Fibroblast of villous mesenchyme (primary cell): ENCODE data around the gene TMPRSS13. TPM values are rescaled to one million over a fixed set of nuclear protein-coding genes. Genes with fewer than 3 reads are reported as not detected.

ENCODE experiments used
- DNase-seq: peaks from one replicate; pipeline ENCODE4 v3.0.0-alpha.2; 2010; ENCODE audit warnings: low read depth
- H3K4me3 ChIP-seq: 2 replicates; pipeline ENCODE4 v1.5.1; 2011; ENCODE audit warnings: low read depth, mild to moderate bottlenecking, low read length
- total RNA-seq: library from RNA; depleted of rRNA; stranded (reverse); fragments of >200 nt; gene quantifications from 2 replicates; pipeline ENCODE4 v1.2.3, GENCODE V29; 2012
- TF ChIP-seq, protein P1 (sequence below): IDR thresholded peaks from 2 replicates; pipeline ENCODE4 v1.5.1; 2012; ENCODE audit warnings: low read depth, mild to moderate bottlenecking, low read length; ENCODE audit not compliant: insufficient read depth

The TMPRSS13 gene
- total RNA-seq, 1 donor, result not detected

GRCh38 chr11:117908959-117909610 lies 20.1 kb downstream of the TMPRSS13 start:
- TF ChIP-seq, protein P1, sequence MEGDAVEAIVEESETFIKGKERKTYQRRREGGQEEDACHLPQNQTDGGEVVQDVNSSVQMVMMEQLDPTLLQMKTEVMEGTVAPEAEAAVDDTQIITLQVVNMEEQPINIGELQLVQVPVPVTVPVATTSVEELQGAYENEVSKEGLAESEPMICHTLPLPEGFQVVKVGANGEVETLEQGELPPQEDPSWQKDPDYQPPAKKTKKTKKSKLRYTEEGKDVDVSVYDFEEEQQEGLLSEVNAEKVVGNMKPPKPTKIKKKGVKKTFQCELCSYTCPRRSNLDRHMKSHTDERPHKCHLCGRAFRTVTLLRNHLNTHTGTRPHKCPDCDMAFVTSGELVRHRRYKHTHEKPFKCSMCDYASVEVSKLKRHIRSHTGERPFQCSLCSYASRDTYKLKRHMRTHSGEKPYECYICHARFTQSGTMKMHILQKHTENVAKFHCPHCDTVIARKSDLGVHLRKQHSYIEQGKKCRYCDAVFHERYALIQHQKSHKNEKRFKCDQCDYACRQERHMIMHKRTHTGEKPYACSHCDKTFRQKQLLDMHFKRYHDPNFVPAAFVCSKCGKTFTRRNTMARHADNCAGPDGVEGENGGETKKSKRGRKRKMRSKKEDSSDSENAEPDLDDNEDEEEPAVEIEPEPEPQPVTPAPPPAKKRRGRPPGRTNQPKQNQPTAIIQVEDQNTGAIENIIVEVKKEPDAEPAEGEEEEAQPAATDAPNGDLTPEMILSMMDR, result no peak
- H3K4me3 ChIP-seq, result no peak overlapping the region
- DNase-seq, result no peak

DNA sequence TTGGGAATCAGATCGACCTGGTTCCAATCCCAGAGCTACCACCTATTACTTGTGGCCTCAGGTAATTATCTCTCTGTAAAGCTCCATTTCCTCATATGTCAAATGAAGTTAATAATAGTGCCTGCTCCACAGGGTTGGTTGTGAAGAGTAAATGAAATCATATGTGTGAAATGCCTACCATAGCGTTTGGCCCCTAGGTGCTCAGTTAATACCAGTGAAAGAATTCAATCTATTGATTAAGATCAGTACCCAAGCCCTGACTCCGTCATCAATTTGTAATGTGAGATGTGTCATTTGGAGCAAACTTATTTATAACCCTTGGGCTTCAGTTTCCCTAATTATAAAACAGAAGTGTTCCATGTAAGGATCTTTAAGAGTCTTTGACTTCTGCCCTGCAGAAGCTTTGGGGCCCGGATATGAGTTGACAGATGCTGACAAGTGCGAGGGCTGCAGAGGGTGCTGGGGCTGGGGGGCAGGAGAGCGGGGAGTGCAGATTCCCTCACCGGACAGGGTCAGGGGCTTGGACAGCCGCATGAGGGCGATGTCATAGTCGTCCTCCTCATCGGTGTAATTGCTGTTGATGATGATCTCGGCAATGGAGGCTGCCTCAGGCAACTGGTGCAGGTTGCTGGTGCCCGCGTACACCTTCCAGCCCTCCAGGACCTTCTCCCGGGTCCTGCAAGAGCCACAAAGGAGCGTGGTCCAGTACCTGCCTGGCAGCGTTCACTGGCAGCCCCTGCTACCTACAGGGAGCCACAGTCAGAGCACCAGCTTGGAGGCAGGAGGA lies 20.9 kb downstream of the TMPRSS13 start:
- H3K4me3 ChIP-seq, result no peak overlapping the region
- TF ChIP-seq, protein P1, result no peak
- DNase-seq, result no peak

GRCh38 chr11:117907276-117908108 lies 21.7 kb downstream of the TMPRSS13 start:
- peak overlapping the region; percentile 15 for H3K4me3 ChIP-seq
- DNase-seq, result peak; percentile 89
- TF ChIP-seq, protein P1, result no peak

DNA sequence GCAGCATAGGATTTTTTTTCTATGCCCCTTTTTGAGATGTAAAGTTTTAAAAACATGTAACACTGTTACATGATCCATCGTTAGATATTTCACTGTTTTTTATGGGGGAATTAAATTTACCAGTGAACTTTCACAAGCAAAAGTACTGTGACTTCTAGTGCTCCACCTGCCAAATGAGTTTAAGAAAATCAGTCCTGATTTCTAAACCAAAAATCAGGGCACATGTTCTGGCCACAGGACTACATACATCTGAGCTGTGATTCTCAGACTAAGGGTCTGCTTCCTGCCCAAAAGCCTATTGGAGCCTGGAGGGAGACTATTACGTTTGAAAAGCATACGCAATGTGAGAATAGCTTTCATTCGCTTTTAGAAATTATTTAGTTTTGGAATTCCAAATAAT lies 22.5 kb downstream of the TMPRSS13 start:
- no peak for DNase-seq
- TF ChIP-seq, protein P1, result no peak
- no peak overlapping the region for H3K4me3 ChIP-seq

DNA sequence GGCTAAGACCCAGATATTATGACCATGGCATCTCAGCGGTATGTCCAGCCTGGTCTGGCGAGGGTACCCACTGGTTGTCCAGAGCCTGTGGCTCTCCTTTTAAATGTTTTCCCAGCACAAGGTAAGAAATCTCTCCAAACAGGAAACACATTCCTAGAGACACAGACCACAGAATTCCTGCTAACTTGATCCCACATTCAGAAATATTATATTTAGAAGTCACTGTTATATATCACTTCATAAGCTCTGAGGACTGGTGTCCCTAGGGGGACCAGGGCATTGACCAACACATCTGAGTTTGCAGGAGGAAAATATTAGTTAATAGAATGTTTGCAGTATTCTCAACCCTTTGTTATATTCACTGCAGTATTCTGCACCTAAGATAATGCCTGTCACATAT lies 23.1 kb downstream of the TMPRSS13 start:
- TF ChIP-seq, protein P1, result no peak
- no peak overlapping the region for H3K4me3 ChIP-seq
- no peak for DNase-seq

DNA sequence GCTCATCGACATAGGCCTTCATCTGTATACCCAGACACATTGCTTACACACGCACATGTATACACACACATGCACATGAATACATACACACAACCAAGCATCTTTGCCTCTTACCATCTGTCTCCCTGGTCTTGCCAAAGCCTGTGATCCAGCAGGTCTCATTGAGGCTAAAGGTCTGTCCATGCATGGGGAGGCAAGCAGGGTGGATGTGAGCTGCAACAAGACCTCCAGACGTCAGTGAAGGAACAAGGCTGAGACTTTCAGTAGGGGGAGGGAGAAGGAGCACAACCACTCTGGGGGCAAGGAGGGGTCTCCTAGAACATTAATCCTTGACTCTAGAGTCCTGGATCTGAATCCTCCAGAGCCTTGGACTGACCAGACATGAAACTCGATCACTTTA lies 23.7 kb downstream of the TMPRSS13 start:
- TF ChIP-seq, protein P1, result no peak
- no peak for DNase-seq

More for the DNA sequence above, 23.7 kb downstream of the TMPRSS13 start:
- no peak overlapping the region for H3K4me3 ChIP-seq
